ENCODE measurements around the gene CAPZB. TPM values are rescaled to one million over a fixed set of nuclear protein-coding genes. Genes with fewer than 3 reads are reported as not detected.

The CAPZB gene
- total RNA-seq, 1 donor: 183 TPM

DNA sequence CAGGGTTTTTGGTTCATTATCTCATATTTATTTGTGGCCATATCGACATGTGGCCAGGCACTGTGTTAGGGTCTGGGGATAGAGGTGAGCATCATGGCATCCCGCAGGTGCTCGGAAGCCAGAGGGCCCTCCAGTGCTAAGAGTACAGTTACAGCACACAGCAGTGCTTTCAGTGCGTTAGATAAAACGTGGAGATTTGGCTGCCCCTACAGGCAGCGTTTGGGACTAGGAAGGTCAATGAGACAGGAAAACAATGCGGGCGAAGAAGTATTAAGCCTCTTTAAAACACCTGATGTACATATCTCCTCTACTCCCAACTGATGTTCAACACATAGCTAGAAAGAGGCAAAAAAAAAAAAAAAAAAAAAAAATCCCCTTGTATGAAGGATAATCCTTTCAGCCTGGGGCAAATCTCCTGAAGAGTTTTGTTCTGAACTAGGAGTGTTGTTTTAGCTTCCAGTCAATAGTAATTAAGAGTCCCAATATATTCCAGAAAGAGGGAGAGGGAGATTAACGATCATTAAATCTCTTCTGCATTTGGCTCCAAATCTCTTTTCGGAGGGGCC, 80.1 kb downstream of the CAPZB start:
- no peak overlapping the region for H3K4me3 ChIP-seq (ENCODE audit: low read depth, low read length)
- no peak for DNase-seq (ENCODE audit: low read depth)
- TF ChIP-seq, protein P1, sequence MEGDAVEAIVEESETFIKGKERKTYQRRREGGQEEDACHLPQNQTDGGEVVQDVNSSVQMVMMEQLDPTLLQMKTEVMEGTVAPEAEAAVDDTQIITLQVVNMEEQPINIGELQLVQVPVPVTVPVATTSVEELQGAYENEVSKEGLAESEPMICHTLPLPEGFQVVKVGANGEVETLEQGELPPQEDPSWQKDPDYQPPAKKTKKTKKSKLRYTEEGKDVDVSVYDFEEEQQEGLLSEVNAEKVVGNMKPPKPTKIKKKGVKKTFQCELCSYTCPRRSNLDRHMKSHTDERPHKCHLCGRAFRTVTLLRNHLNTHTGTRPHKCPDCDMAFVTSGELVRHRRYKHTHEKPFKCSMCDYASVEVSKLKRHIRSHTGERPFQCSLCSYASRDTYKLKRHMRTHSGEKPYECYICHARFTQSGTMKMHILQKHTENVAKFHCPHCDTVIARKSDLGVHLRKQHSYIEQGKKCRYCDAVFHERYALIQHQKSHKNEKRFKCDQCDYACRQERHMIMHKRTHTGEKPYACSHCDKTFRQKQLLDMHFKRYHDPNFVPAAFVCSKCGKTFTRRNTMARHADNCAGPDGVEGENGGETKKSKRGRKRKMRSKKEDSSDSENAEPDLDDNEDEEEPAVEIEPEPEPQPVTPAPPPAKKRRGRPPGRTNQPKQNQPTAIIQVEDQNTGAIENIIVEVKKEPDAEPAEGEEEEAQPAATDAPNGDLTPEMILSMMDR (IDR thresholded peaks at IDR 0.05; ENCODE audit: insufficient read depth, low read depth, low read length): peak; percentile 28

DNA sequence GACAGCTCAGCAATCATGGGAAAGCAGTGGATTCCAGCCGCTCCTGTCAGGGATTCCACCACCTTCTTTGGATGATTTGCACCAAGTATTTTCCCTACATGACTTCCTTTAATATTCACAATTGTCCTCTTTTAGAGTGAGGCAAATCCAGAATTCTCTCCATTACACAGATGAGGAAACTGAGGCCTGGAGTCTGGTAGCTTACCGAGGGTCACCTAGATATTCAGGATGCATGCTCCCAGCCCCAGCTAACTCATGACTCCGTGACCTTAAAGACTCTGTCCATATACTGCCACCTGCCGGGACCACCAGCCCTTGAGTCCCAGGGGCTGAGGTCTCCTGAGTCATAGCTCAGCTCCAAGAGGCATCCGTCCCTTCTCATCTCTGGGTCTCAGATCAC, 80.6 kb downstream of the CAPZB start:
- DNase-seq (ENCODE audit: low read depth): no peak
- TF ChIP-seq, protein P1 (IDR thresholded peaks at IDR 0.05; ENCODE audit: insufficient read depth, low read depth, low read length): no peak

DNA sequence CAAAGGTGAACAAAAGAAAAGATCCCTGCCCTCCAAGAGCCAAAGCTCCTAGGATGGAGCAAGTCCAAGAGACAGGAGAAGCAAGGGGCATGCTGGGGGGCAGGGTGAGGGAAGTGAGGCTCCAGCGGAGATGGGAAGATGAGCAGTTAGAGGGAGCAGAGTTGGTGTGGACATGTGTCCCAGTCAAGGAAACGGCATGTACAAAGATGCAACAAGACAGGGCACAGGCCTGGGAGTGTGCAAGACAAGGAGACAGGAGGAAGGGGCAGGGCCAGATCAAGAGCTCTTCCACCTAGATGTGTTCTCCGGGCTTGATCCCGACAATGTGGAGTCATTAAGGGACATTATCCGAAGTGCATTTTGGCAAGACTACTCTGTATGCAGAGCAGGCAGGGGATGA, 82.1 kb downstream of the CAPZB start:
- TF ChIP-seq, protein P1 (IDR thresholded peaks at IDR 0.05; ENCODE audit: insufficient read depth, low read depth, low read length): no peak
- DNase-seq (ENCODE audit: low read depth): no peak
- H3K4me3 ChIP-seq (ENCODE audit: low read depth, low read length): no peak overlapping the region

More for the DNA sequence above, 80.6 kb downstream of the CAPZB start:
- no peak overlapping the region for H3K4me3 ChIP-seq (ENCODE audit: low read depth, low read length)

DNA sequence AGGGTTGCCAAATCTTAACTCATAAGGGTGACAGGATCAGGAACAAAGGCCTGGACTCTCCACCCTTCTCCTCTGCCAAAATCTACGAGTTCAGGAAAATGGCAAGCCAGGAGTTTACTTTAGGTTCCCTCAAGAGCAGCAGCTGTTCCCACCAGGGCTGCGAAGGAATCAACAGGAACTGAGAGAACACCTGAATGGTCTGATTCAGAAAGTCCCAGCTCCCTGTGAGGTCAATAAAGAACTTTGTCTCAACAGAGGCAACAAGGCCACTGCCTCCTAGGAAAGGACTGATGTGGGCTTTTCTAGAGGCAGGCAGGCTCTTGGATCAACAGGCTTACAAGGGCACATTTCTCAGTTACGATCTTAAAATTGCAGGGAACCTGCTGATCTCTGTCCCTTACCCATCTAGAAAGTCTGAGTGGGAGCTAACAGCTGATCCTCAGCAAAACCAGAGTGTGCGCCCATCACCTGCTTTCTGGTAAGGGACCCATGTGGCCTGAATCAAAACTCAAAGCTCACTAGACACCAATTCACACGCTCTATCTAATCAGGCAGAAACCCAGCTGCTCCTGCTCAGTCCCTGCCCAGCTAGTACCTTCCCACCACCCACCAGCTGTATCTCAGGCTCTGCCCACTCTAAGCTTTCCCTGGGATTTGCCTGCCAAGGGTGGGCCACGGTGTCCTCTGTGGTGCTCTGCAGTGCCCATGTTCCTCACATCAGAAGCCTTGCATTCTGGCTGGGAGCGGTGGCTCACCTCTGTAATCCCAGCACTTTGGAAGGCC, 83.1 kb downstream of the CAPZB start:
- no peak for DNase-seq (ENCODE audit: low read depth)
- TF ChIP-seq, protein P1 (IDR thresholded peaks at IDR 0.05; ENCODE audit: insufficient read depth, low read depth, low read length): no peak
- H3K4me3 ChIP-seq (ENCODE audit: low read depth, low read length): no peak overlapping the region

DNA sequence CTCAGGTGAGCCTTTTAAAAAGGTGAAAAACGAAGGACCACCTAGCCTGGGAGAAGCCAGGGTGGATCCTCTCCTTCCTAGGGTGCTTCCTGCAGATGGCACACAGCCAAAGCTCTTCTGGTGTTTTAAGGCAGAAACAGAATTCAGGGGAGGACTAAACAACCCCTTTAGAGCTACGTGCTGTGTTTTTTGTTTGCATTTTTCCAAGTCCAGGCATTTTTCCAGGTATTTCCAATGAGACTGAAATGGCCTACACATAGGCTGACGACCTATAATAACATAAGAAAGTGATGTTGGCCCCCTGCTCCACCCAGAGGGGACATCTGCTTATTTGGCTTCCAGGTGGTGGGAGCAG, 83.8 kb downstream of the CAPZB start:
- DNase-seq (ENCODE audit: low read depth): peak; percentile 52
- TF ChIP-seq, protein P1 (IDR thresholded peaks at IDR 0.05; ENCODE audit: insufficient read depth, low read depth, low read length): no peak
- H3K4me3 ChIP-seq (ENCODE audit: low read depth, low read length): no peak overlapping the region

DNA sequence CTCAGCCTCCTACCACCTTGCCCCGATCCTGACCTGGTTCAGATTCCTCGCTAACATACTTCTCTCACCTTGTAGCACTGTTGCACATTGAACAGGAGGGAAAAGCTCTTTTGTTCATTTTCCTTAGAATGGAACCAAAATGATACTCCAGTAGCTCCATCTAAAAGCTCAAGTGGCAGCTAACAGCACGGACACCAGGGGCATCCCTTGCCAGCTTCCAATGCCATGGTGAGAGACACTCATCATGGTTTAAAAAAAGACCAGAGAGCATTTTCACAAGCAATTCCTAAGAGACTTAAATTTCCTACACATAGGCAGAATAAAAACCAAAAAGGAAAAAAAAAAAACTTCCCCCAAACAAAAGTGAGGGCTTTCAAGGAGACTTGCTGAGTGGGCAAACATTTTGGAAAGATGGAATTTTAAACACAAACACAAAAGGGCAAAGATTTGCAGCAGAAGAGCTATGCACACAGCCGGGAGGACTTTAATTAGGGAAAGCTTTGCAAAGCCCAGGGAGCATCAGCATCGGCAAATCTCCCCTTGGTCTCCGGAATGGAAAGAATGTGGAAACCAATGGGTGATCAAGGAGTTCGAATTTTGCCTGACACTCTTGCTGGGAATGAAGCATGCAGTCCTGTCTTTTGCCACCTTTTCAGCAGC, 84.3 kb downstream of the CAPZB start:
- TF ChIP-seq, protein P1 (IDR thresholded peaks at IDR 0.05; ENCODE audit: insufficient read depth, low read depth, low read length): no peak
- no peak for DNase-seq (ENCODE audit: low read depth)

More for the DNA sequence above, 84.3 kb downstream of the CAPZB start:
- H3K4me3 ChIP-seq (ENCODE audit: low read depth, low read length): no peak overlapping the region
